Activated CD4-positive, alpha-beta T cell treated with anti-CD3 and anti-CD28 coated beads, Interleukin-2, amount 50 U/mL, for 16 hours (primary cell): ENCODE data around the gene MAPRE2.

ENCODE experiments used
- DNase-seq: peaks from one replicate; pipeline ENCODE4 v3.0.0-alpha.2; 2020

Gene MAPRE2

GRCh38 chr18:35186291-35187034 lies 145.2 kb downstream of the MAPRE2 start:
- DNase-seq, result no peak

GRCh38 chr18:35189510-35189909 lies 148.3 kb downstream of the MAPRE2 start:
- no peak for DNase-seq

GRCh38 chr18:35190948-35191697 lies 149.9 kb downstream of the MAPRE2 start:
- DNase-seq, result no peak

- no peak for DNase-seq
These were observed 150.4 kb downstream of the MAPRE2 start for GRCh38 chr18:35191698-35192025.

- DNase-seq, result no peak
These were observed 151.2 kb downstream of the MAPRE2 start for GRCh38 chr18:35192415-35192814.
